Activated CD8-positive, alpha-beta memory T cell treated with anti-CD3 and anti-CD28 coated beads, Interleukin-2, amount 50 U/mL, for 24 hours (primary cell): ENCODE measurements around the gene CABP4.
"Not testable (repeated sequence)": the region's sequence is repeated elsewhere in the genome, so short reads cannot be mapped to it uniquely, and the experiment has no call there.

Experiments
- DNase-seq: peaks from one replicate; pipeline ENCODE4 v3.0.0-alpha.2; 2020; ENCODE audit errors: extremely low read depth

The CABP4 gene

DNA sequence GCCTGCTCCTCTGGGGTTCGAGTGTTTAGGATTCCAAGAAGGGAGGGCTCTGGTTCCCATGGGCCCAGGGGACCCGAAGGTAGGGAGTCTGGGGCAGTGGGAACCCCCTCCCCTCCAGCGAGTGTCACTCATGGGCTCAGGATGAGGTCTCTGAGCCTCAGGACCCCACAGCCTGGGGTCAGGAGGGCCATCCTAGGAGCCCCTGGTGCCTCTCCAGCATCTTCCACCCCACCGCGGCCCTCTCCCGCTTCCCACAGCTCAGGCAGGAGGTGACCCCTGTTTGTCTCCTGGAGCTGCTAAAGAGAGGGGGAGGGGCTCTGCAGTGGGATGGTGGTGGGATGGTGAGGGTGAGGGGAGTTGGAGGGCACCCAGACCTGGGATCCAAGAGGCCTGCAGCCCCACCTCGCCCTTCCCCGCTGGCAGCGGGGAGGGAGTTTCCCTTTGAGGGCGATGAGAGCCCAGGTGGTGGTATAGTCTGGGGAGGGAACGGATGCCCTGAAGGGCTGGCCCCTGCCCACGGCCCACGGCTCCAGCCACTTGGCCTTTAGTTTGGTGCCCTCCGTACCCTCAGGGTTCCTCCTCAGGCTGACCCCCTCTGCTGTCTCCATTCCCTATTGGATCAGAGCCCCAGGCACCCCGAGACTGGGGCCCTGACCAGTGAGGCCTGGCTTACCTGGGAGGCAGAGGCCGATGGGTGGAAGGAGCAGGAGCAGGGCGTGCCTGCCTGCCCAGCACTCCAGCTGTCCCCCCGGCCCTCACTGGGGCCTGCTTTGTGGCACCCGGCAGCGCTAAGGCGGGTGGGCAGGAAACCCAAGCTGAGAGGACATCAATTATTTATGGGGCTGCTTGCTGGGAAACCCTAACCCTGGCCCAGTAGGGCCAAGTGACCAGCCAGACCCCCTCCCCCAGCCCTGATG lies 1.1 kb upstream of the CABP4 start:
- DNase-seq = no peak

DNA sequence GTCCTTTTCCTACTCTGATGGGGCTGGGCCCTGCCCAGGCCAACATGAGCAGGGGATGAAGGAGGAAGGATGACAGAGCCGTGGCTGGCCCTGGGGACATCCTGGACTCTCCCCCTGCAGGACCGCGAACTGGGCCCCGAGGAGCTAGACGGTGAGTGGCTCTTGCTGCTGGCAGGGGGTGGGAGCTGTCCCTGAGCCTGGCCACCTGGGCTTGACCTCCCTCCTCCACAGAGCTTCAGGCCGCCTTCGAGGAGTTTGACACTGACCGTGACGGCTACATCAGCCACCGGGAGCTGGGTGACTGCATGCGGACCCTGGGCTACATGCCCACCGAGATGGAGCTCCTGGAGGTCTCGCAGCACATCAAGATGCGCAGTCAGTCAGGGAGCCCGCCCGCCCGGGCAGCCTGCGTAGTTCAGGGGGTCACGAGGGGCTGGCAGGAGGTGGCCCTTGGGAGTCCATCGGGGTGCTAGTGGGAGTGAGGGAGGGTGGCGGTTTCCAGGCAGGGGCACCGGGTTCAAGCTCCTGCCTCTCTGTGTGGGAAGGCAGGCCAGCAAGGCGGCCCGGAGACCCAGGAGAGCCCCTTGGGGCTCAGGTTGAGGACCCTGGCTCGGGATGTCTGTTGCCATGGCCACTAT lies 1.0 kb downstream of the CABP4 start:
- no peak for DNase-seq

DNA sequence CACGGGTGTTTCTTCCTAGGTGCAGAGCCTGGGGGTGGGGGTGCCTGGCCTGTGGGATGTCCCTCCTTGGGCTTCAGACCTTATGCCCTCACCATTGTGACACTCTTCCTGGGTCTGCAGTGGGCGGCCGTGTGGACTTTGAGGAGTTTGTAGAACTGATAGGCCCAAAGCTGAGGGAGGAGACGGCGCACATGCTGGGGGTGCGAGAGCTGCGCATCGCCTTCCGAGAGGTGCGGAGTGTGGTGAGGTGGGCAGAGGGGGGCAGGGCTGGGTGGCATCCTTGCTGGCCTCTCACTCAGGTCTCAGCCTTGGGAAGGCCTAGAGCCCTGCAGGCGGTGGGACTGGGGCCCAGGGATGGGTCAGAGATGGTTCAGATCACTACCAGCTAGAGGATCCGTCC lies 2.3 kb downstream of the CABP4 start:
- no peak for DNase-seq

- no peak for DNase-seq
These were observed 3.1 kb downstream of the CABP4 start for GRCh38 chr11:67458266-67458665.

DNA sequence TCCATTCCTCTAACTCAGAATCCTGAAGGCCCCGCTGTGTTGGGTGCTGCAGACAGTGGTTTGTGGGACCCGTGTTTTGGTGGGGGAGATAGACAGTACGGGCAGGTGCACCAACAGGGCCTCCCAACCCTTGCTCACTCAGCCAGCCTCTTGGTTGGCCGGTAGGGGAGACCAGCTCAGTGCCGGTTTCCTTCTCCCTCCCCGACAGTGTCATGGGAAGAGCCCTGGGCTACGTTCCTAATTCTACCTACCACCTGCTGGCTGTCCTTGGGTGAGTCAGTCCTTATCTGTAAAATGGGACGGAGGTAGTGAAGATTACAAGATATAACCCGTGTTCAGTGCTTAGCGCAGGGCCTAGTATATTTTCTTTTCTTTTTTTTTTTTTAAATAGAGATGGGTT lies 8.0 kb downstream of the CABP4 start:
- DNase-seq = no peak

GRCh38 chr11:67463680-67464410 lies 8.7 kb downstream of the CABP4 start:
- DNase-seq = no peak

- peak; percentile 75 for DNase-seq
These were observed 9.4 kb downstream of the CABP4 start for GRCh38 chr11:67464411-67465188.

DNA sequence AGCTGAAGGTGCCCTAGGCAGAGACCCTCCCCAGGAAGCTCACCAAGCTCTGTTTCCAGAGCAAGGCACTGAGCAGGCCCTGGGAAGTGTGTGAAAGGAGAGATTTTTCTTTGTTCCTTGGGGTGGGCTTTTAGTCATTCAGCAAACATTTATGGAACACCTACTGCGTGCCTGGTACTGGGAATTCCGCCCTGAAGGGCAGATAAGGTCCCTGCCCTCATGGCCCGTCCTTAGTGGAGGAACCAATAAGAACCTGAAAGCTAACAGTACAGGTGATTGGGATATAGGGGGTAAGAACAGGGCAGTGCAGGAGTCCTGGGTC lies 10.0 kb downstream of the CABP4 start:
- no peak for DNase-seq

- DNase-seq = not testable (repeated sequence)
These were observed 10.4 kb downstream of the CABP4 start for GRCh38 chr11:67465530-67465929.

DNA sequence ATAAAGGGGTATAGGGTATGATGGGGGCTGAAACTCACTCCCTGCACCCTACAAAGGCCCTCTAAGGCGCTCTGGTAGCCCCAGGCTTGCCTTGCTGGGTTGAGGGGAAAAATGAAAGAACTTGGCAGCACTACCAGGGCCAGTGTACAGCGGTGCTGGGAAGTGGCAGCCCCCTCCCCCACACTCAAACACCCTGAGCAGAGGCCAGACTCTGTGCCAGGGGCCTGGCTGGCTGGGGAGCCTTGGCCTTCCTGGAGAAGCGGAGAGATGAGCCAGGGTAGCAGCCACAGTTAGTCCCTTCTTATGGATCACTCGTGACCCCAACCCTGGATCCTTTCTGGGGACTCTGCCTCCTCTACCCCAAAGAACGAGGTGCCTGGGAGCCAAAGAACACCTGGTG lies 11.2 kb downstream of the CABP4 start:
- DNase-seq = no peak

- DNase-seq = no peak
These were observed 12.0 kb downstream of the CABP4 start for GRCh38 chr11:67466962-67467771.

- no peak for DNase-seq
These were observed 12.9 kb downstream of the CABP4 start for GRCh38 chr11:67468056-67468455.

DNA sequence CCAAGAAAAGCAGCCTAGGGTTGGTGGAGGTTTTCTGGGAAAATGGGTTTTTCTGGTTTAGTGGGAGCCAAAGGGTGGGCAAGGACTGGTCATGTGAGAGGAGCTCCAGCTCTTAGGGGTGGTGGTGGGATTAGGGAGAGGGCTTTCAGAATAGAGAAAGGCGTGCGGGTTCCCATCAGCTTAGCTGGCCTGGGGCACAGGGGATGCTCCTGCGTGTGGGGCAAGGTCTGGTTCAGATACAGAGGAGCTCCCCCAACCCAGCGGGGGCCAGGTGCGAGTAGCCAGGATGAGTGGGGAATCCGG lies 13.3 kb downstream of the CABP4 start:
- no peak for DNase-seq

DNA sequence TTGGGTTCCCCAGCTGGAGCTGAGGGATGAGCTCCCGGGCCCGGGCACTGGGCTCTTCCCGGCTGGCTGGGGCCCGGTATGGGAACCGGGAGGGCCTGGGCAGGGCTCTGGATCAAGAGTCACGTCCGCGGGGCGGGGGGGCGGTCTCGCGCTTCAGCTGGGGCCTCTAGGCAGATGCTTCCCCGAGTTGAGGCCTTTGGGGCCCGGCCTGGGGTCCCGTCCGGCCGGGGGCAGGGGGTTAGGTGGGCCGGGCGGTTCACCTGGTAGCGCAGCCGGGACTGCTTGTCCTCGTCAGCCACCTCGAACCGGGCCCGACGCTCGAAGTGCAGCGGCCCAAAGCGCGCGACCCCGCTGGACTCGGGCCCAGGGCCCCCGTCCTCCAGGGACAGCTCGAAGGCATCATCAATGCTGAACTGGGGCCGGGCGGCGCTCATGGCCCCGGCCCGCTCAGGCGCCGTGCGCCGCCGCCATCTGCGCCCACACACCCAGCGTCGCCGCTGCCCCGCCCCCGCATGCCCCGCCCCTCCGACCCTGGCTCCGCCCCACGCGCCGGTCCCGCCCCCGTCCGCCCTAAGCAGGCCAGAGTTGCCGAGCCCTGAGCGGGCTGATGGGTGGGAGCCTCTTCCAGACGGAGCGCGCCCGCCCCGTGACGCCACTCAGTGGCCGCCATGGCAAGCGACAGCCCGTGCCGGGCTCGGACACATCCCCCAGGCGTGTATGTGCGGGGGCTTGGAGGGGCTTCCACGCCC lies 13.8 kb downstream of the CABP4 start, which contains the start of gene TMEM134:
TSS of gene TMEM134 (minus strand) at position 493 of the 749 bp plus-strand sequence. CDS start at position 434, 59 bp downstream.
- peak; percentile 64 for DNase-seq

- no peak for DNase-seq
These were observed 14.3 kb downstream of the CABP4 start for GRCh38 chr11:67469508-67469811.

GRCh38 chr11:67470337-67471002 lies 15.3 kb downstream of the CABP4 start:
- no peak for DNase-seq

DNA sequence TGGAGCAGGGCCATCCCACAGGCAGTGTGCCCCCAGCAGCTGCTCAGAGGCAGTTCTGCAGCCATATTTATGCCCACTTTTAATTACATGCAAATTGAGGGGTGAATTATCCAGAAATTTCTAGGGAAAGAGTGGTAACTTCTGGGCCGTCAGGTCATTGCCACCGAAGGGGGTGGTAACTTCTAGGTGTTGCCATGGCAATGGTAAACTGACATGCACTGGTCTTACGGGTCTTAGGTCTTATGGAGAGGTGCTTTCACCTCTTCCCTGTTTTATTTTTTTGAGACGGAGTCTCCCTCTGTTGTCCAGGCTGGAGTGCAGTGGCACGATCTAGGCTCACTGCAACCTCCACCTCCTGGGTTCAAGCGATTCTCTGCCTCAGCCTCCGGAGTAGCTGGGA lies 17.7 kb downstream of the CABP4 start:
- DNase-seq = no peak

DNA sequence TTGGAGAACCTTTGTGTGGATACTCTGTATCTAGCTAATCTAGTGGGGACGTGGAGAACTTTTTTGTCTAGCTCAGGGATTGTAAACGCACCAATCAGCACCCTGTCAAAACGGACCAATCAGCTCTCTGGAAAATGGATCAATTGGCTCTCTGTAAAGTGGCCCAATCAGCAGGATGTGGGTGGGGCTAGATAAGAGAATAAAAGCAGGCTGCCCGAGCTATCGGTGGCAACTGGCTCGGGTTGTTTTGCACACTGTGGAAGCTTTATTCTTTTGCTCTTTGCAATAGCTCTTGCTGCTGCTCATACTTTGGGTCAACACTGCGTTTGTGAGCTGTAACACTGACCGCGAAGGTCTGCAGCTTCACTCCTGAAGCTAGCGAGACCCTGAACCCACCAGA lies 21.5 kb downstream of the CABP4 start:
- DNase-seq = not testable (repeated sequence)

DNA sequence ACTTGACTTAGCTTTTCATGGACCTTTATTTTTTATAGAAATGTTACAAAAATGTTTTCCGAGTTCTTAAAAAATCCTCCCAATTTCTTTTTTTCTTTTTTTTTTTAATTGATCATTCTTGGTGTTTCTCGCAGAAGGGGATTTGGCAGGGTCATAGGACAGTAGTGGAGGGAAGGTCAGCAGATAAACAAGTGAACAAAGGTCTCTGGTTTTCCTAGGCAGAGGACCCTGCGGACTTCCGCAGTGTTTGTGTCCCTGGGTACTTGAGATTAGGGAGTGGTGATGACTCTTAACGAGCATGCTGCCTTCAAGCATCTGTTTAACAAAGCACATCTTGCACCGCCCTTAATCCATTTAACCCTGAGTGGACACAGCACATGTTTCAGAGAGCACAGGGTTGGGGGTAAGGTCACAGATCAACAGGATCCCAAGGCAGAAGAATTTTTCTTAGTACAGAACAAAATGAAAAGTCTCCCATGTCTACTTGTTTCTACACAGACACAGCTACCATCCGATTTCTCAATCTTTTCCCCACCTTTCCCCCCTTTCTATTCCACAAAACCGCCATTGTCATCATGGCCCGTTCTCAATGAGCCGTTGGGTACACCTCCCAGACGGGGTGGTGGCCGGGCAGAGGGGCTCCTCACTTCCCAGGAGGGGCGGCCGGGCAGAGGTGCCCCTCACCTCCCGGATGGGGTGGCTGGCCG lies 22.3 kb downstream of the CABP4 start:
- not testable (repeated sequence) for DNase-seq
